NCI-H460 (cell line): ENCODE measurements around the gene SLX1B. TPM values are rescaled to one million over a fixed set of nuclear protein-coding genes. Genes with fewer than 3 reads are reported as not detected.

Experiments
- small RNA-seq, 2 experiments: library from RNA; depleted of rRNA; stranded (forward); fragments of <200 nt; gene quantifications; one replicate each; pipeline ENCODE3, GENCODE V24; 2014
- total RNA-seq: library from RNA; depleted of rRNA; stranded (reverse); fragments of >200 nt; shearing (Covaris generic); gene quantifications from 2 replicates; pipeline ENCODE4 v1.2.3, GENCODE V29; 2014; rRNA removed

SLX1B gene
- total RNA-seq, 1 experiment from 2014 or later = 25.2 TPM

Small RNA genes within 50 kb of the gene (small RNA-seq; reads per million reads assigned to genes)
- 0 reads per million in 2 experiments for gene AC133555.2

Other genes with a start within 250 kb of the SLX1B start
- 0.35 and 0.50 TPM in 2 replicates for gene NPIPB11, start 47.8 kb upstream of the SLX1B start, total RNA-seq
- gene BOLA2, start 182 bp upstream of the SLX1B start, total RNA-seq = 43.3 and 50.0 TPM in 2 replicates
- gene SULT1A4, start 5.4 kb downstream of the SLX1B start, total RNA-seq = 12.8 and 15.8 TPM in 2 replicates
- 21.9 and 24.0 TPM in 2 replicates for gene NPIPB12, start 51.9 kb downstream of the SLX1B start, total RNA-seq
- not detected in 2 replicates for gene SPN, start 208.7 kb downstream of the SLX1B start, total RNA-seq
- gene QPRT, start 224.6 kb downstream of the SLX1B start, total RNA-seq = 0.42 and 1.7 TPM in 2 replicates